Measurements from ENCODE around the gene OR51B6.

DNA sequence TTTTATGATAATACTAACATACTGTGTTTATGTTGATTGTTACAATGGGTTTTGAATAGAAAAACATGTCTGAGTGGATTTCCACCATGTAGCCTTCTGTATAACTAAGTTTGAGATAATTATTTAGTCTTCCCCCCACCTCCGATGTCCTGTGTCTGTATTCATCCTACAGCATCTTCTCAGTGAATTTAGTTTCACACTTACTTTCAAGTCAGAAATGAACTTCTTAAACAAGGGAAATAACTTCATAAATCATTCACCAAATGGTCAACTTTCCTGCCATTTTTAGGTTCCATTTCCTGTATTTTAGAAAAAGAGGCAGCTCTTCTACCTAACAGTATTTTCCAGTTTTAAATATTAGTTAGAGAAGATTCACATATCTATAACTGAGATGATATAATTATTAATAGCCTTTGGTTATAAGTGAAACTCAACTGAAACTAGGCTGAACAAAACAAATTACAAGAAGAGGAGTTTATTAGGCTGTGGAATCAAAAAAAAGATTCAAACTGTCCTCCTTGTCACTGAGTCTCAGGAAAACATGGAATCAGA, 11.5 kb upstream of the OR51B6 start:
- no peak for TF ChIP-seq POLR2A (IDR thresholded peaks at IDR 0.05)
- no peak for TF ChIP-seq CTCF (IDR thresholded peaks at IDR 0.05)
- no peak for TF ChIP-seq EP300 (IDR thresholded peaks at IDR 0.05)

Data from gastroesophageal sphincter (tissue), 3 donors.